Right lobe of liver (tissue), 6 donors: ENCODE measurements around the gene NPIPA3. TPM values are rescaled to one million over a fixed set of nuclear protein-coding genes. Genes with fewer than 3 reads are reported as not detected.

Source experiments
- ATAC-seq, 4 donors: fragments of 200-7000 bp; cut with Tn5 transposase; one replicate each; pipeline ENCODE4 v1.9.1; 2020; ENCODE audit warnings: mild to moderate bottlenecking in 4 of 4, moderate library complexity in 4 of 4
- DNase-seq, 3 donors: peaks; one replicate each; pipeline ENCODE4 v3.0.0-alpha.2; 2020
- H3K27ac ChIP-seq, 3 donors: fragments of 200-600 bp; one replicate each; pipeline ENCODE4 v1.8.0; 2022
- H3K27me3 ChIP-seq, 2 donors: fragments of 200-600 bp; one replicate each; pipeline ENCODE4 v1.8.0; 2022
- H3K36me3 ChIP-seq, 4 donors: fragments of 200-600 bp; sonication (generic) in 1 of 4; one replicate each; pipeline versions ENCODE4 v1.5.1 to v1.8.0; 2017 to 2022; ENCODE audit warnings: control low read depth in 1 of 4
- H3K4me1 ChIP-seq, 4 donors: fragments of 200-600 bp; sonication (generic) in 1 of 4; one replicate each; pipeline versions ENCODE4 v1.5.1 to v1.8.0; 2017 to 2022; ENCODE audit warnings: control low read depth in 1 of 4
- H3K4me3 ChIP-seq, 3 donors: fragments of 200-600 bp; one replicate each; pipeline ENCODE4 v1.8.0; 2022
- H3K9me3 ChIP-seq, 4 donors: fragments of 200-600 bp; sonication (generic) in 1 of 4; one replicate each; pipeline versions ENCODE4 v1.5.1 to v1.8.0; 2017 to 2022; ENCODE audit warnings: control low read depth in 1 of 4
- CTCF ChIP-seq, 4 donors: fragments of 200-600 bp in 3 of 4; fragments of 450-650 bp in 1 of 4; IDR thresholded peaks; one replicate each; pipeline versions ENCODE4 v1.5.1 to v1.8.0; 2016 to 2022; ENCODE audit warnings: antibody characterized with exemption in 4 of 4, mild to moderate bottlenecking in 2 of 4
- POLR2A ChIP-seq: fragments of 450-650 bp; IDR thresholded peaks from one replicate; pipeline ENCODE4 v1.6.1; 2017; ENCODE audit warnings: antibody characterized with exemption, mild to moderate bottlenecking
- WGBS: methylation state at CpG from one replicate; pipeline ENCODE4 v1.1.6; 2018; ENCODE audit warnings: low coverage, low lambda C conversion rate; ENCODE audit not compliant: insufficient coverage; ENCODE audit errors: missing lambda C conversion rate; 5-methylcytosine and 5-hydroxymethylcytosine counted together
- intact Hi-C, 2 donors: fragments of 100-400 bp; cut with DNase I; formaldehyde crosslinking; loops; one replicate each; pipeline versions ENCODE4 v1.11.2 to v1.14.1; 2022
- total RNA-seq, 6 experiments: library from RNA; depleted of rRNA in 2 of 6; stranded (reverse); fragments of >200 nt in 2 of 6; fragmentation: NEBNext Ultra II Directional in 3 of 6; extraction: Animal tissue kit (Norgen Biotek cat#: 25700) in 3 of 6; gene quantifications; one replicate each; pipeline versions ENCODE4 v1.1.0 to v1.2.4, GENCODE V29; 2016 to 2023
- donor health status: DM: no; HTN: yes; CAD: no.
- donor health status: DM: no; HTN: no; CAD: no.
- donor health status: DM: no; HTN: no; CAD: no.
- donor health status: DM: no; HTN: yes; CAD: no.
- donor health status: DM: no; HTN: yes; CAD: no.

NPIPA3 gene
- total RNA-seq, 6 experiments from 2014 or later, result 0.86 to 1.9 (median 1.2) TPM; not detected in 3

- peak; percentile 26 to 70 (median 40) for ATAC-seq
- no peak for TF ChIP-seq POLR2A
- peak in 1 of 4 donors; percentile 7 for TF ChIP-seq CTCF (IDR thresholded peaks at IDR 0.05)
- H3K4me3 ChIP-seq, result no peak overlapping the region
- H3K9me3 ChIP-seq, result no peaks in the 10 kb centered on the region
- WGBS, result no CpG with 5 or more reads among the region's 4 CpGs
- no peaks in the 10 kb centered on the region for H3K27me3 ChIP-seq
- H3K27ac ChIP-seq, result no peak overlapping the region
- peak in 2 of 3 donors; percentile 50 to 60 for DNase-seq
- H3K4me1 ChIP-seq, result peaks cover 0 to 17% (median 3%) of the 10 kb centered on the region in 4 donors
- peaks cover 0 to 33% (median 9%) of the 10 kb centered on the region in 4 donors for H3K36me3 ChIP-seq
- intact Hi-C loops, result no loop called here
These were observed 33.4 kb upstream of the NPIPA3 start for GRCh38 chr16:14669776-14670175.

GRCh38 chr16:14672403-14672971 lies 30.7 kb upstream of the NPIPA3 start:
- Histone ChIP-seq H3K9me3 (no peaks in the 10 kb centered on the region), H3K4me1 (peaks cover 0 to 15% (median 3%) of the 10 kb centered on the region in 4 donors), H3K4me3 (no peak overlapping the region), H3K36me3 (peaks cover 0 to 10% (median 0%) of the 10 kb centered on the region in 4 donors), H3K27ac (no peak overlapping the region), H3K27me3 (no peaks in the 10 kb centered on the region)
- ATAC-seq, result peak; percentile 69 to 81 (median 74)
- 45% methylated on average over 7 of the region's 7 CpGs for WGBS
- intact Hi-C loops, result no loop called here
- no peak for TF ChIP-seq CTCF (IDR thresholded peaks at IDR 0.05)
- no peak for TF ChIP-seq POLR2A
- DNase-seq, result no peak

- Histone ChIP-seq H3K27me3 (no peaks in the 10 kb centered on the region), H3K27ac (no peak overlapping the region), H3K4me1 (peaks cover 0 to 10% (median 3%) of the 10 kb centered on the region in 4 donors), H3K9me3 (no peaks in the 10 kb centered on the region), H3K36me3 (no peaks in the 10 kb centered on the region), H3K4me3 (no peak overlapping the region)
- intact Hi-C loops, result no loop called here
- DNase-seq (no peak), ATAC-seq (no peak)
- no peak for TF ChIP-seq POLR2A
- no peak for TF ChIP-seq CTCF (IDR thresholded peaks at IDR 0.05)
- 67% methylated on average over 3 of the region's 3 CpGs for WGBS
These were observed 26.6 kb upstream of the NPIPA3 start for GRCh38 chr16:14676633-14677032.

- DNase-seq (no peak), ATAC-seq (no peak)
- H3K4me3 ChIP-seq, result no peak overlapping the region
- H3K4me1 ChIP-seq, result peaks cover 0 to 3% (median under 1%) of the 10 kb centered on the region in 4 donors
- no peaks in the 10 kb centered on the region for H3K27me3 ChIP-seq
- TF ChIP-seq CTCF (IDR thresholded peaks at IDR 0.05), result no peak
- no peak overlapping the region for H3K27ac ChIP-seq
- 86% methylated on average over 4 of the region's 5 CpGs for WGBS
- intact Hi-C loops, result no loop called here
- H3K36me3 ChIP-seq, result no peaks in the 10 kb centered on the region
- H3K9me3 ChIP-seq, result no peaks in the 10 kb centered on the region
These were observed 25.6 kb upstream of the NPIPA3 start for GRCh38 chr16:14677627-14678026.
